GM18868 (cell line): Measurements from ENCODE around the gene NT5E.
"Not testable (repeated sequence)": the region's sequence is repeated elsewhere in the genome, so short reads cannot be mapped to it uniquely, and the experiment has no call there.

Experiments
- ATAC-seq: cut with Tn5 transposase; IDR thresholded peaks from one replicate; pipeline ENCODE4 v1.9.1; 2021; ENCODE audit warnings: mild to moderate bottlenecking, moderate library complexity; ENCODE audit not compliant: unreplicated experiment

Gene NT5E

GRCh38 chr6:85484948-85485347 lies 35.1 kb downstream of the NT5E start:
- no peak for ATAC-seq

DNA sequence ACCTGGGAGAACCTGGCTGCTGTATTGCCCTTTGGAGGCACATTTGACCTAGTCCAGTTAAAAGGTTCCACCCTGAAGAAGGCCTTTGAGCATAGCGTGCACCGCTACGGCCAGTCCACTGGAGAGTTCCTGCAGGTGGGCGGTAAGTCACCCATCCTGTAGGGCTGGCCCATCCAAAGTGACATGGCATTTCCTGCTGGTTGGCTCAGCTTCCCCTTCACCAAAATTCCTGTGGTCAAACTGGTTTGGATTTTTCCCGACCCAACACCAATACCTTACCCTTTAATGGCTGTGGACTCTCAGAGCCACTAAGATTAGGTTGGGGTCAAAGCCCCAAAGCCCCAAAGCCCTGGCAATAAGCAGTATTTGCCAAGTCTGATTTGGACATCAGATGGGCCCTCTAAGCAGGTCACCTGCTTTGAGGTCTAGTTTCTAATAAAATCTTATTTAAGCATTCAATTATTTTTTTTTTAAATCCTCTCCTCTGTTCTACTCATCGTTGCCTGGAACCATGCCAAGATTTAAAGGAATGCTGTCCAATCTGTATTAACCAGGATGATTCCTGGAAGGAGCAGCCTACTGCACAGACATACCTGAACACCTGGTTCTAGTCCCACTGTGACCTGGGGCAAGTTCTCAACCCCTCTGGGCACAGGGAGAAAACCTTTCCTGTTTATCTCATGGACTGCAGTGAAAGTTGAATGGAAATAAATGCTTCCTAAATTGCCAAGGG lies 40.8 kb downstream of the NT5E start:
- ATAC-seq, result no peak

- ATAC-seq, result no peak
These were observed 43.5 kb downstream of the NT5E start for GRCh38 chr6:85493389-85493788.

DNA sequence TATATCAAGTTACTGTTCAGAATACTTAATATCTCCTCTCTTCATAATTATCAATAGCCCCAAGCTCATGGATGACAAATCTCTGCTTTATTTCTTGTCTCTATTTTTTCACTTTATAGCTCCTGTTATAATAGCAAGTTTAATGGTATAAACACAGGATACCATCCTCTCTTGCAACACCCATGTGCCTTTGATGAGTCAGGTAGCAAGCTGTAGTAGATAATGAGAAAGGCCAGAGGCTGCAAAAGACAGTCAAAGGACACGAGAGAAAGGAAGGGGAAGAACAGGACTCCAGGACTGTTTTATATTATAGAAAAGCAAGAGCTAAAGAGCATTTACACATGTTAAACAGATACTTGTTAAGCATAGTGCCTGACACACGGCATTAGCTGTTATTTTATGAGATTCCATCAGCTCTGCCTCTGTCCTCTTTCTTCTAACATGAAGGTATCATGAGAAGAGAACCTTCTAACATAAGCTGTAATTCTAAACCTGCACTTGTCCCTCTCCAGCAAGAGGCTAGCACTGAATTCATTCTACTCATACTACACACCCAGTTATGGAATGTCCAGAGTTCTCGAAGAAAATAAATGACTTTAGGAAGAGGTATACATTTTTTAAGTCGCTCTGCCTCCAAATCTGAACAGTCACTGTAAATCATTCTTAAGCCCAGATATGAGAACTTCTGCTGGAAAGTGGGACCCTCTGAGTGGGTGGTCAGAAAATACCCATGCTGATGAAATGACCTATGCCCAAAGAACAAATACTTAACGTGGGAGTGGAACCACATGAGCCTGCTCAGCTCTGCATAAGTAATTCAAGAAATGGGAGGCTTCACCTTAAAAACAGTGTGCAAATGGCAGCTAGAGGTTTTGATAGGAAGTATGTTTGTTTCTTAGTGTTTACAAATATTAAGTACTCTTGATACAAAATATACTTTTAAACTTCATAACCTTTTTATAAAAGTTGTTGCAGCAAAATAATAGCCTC lies 45.0 kb downstream of the NT5E start:
- no peak for ATAC-seq

GRCh38 chr6:85496009-85496579 lies 46.2 kb downstream of the NT5E start:
- ATAC-seq, result peak; percentile 53

DNA sequence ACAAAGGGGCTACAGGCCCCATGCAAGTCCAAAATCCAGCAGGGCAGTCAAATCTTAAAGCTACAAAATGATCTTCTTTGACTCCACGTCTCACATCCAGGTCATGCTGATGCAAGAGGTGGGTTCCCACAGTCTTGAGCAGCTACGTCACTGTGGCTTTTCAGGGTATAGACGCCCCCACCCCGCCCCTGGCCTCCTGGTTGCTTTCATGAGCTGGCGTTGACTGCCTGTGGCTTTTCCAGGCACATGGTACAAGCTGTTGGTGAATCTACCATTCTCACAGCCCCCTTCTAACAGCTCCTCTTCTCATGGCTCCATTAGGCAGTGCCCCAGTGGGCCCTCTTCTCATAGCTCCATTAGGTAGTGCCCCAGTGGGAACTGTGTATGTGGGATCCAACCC lies 47.0 kb downstream of the NT5E start:
- no peak for ATAC-seq

DNA sequence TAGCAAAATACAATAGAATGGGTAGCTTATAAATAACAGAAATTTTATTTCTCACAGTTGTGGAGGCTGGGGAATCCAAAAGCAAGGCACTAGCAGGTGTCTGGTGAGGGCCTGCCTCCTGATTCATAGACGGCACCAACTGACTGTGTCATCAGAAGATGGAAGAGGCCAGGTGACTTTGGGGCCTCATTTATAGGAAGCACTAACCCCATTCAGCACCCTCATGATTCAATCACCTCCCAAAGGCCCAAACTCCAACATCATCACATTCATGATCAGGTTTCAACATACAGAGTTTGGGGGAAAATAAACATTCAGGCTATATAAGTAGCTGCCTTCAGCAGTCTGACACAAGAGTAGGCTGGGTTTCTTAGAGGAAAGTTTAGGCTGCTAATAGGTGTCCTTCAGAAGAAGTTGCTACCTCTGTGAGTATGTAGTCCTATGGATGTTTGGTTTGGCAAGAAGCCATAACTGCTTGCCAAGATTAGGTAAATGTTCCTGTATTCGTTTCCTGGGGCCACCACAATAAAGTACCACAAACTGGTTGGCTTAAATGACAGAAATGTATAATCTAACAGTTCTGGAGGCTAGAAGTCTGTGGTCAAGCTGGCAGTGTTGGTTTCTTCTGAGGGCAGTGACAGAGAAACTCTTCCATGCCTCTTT lies 48.8 kb downstream of the NT5E start:
- no peak for ATAC-seq

- ATAC-seq, result no peak
These were observed 56.7 kb downstream of the NT5E start for GRCh38 chr6:85506441-85507093.

GRCh38 chr6:85516168-85516567 lies 66.3 kb downstream of the NT5E start:
- ATAC-seq, result no peak

GRCh38 chr6:85524281-85524680 lies 74.4 kb downstream of the NT5E start:
- ATAC-seq, result not testable (repeated sequence)

DNA sequence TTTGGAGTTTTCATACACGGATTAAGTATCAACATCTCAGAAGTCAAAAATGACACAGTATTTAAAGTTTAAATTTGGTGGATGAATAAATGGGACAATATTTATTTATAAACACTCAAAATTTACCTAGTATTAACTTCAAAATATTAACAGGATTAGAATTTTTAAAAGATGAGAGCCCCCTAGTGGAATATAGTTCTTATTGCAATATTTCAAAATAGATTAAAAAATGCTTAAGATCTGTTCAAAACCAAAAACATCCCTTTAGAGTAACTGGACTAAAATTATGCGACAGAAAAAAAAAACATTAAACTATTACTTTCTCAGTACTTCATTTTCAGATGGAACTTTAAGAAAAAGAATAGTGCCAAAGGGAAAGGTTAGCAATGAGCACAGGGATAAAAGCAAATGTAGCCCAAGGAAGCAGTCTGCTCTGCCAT lies 87.2 kb downstream of the NT5E start:
- no peak for ATAC-seq

- ATAC-seq, result no peak
These were observed 94.9 kb downstream of the NT5E start for GRCh38 chr6:85544776-85545175.
